ENCODE data around the gene DEFB129. TPM values are rescaled to one million over a fixed set of nuclear protein-coding genes. Genes with fewer than 3 reads are reported as not detected.

Gene DEFB129
- total RNA-seq, 1 experiment from 2014 or later: not detected

- CTCF ChIA-PET: no interaction called here
- Mint-ChIP-seq H3K36me3 (no peaks in the 10 kb centered on the region), H3K27me3 (ENCODE audit: low read depth) (peaks cover 97% of the 10 kb centered on the region), H3K4me1 (no peaks in the 10 kb centered on the region), H3K27ac (no peak overlapping the region), H3K9me3 (no peaks in the 10 kb centered on the region), H3K4me3 (no peak overlapping the region)
- TF ChIP-seq ATF1 (CRISPR knock-in tag; IDR thresholded peaks at IDR 0.05) (no peak), TP53 (CRISPR knock-in tag; IDR thresholded peaks at IDR 0.05) (no peak), KAT7 (CRISPR knock-in tag; IDR thresholded peaks at IDR 0.05; ENCODE audit: borderline replicate concordance) (no peak), ZNF219 (CRISPR knock-in tag; IDR thresholded peaks at IDR 0.05; ENCODE audit: borderline replicate concordance) (no peak), EMX1 (CRISPR knock-in tag; IDR thresholded peaks at IDR 0.05) (no peak), OVOL2 (CRISPR knock-in tag; IDR thresholded peaks at IDR 0.05; ENCODE audit: borderline replicate concordance) (no peak), USF2 (CRISPR knock-in tag; IDR thresholded peaks at IDR 0.05) (no peak), ZNF512 (CRISPR knock-in tag; IDR thresholded peaks at IDR 0.05; ENCODE audit: borderline replicate concordance) (no peak), TEAD1 (CRISPR knock-in tag; IDR thresholded peaks at IDR 0.05) (no peak), TCF7 (CRISPR knock-in tag; IDR thresholded peaks at IDR 0.05; ENCODE audit: low read depth) (no peak), ZNF396 (CRISPR knock-in tag; IDR thresholded peaks at IDR 0.05; ENCODE audit: borderline replicate concordance) (no peak), RELA (CRISPR knock-in tag; IDR thresholded peaks at IDR 0.05; ENCODE audit: borderline replicate concordance) (no peak), E2F1 (CRISPR knock-in tag; IDR thresholded peaks at IDR 0.05) (no peak)
- no peak for DNase-seq (ENCODE audit: low spot score)
- ATAC-seq: no peak
- POLR2A ChIA-PET: no interaction called here
These were observed 10.4 kb downstream of the DEFB129 start for GRCh38 chr20:237489-237888.

GRCh38 chr20:237929-238328 is 10.9 kb downstream of the DEFB129 start:
- Mint-ChIP-seq H3K36me3 (no peaks in the 10 kb centered on the region), H3K4me1 (no peaks in the 10 kb centered on the region), H3K4me3 (no peak overlapping the region), H3K27ac (no peak overlapping the region), H3K9me3 (no peaks in the 10 kb centered on the region), H3K27me3 (ENCODE audit: low read depth) (peaks cover 97% of the 10 kb centered on the region)
- ChIA-PET CTCF (no interaction called here), POLR2A (no interaction called here)
- no peak for TF ChIP-seq ARID4B (CRISPR knock-in tag; IDR thresholded peaks at IDR 0.05; ENCODE audit: borderline replicate concordance)
- no peak for TF ChIP-seq NFATC4 (CRISPR knock-in tag; IDR thresholded peaks at IDR 0.05)
- no peak for TF ChIP-seq ATF3 (CRISPR knock-in tag; conservative IDR thresholded peaks at IDR 0.05)
- TF ChIP-seq FOXP4 (CRISPR knock-in tag; IDR thresholded peaks at IDR 0.05): no peak
- no peak for TF ChIP-seq JUN (CRISPR knock-in tag; IDR thresholded peaks at IDR 0.05)
- TF ChIP-seq MYBL2 (CRISPR knock-in tag; IDR thresholded peaks at IDR 0.05): no peak
- TF ChIP-seq ZNF423 (CRISPR knock-in tag; IDR thresholded peaks at IDR 0.05): no peak
- TF ChIP-seq AR (CRISPR knock-in tag; IDR thresholded peaks at IDR 0.05): no peak
- TF ChIP-seq E2F5 (CRISPR knock-in tag; IDR thresholded peaks at IDR 0.05): no peak
- DNase-seq (ENCODE audit: low spot score): no peak
- ATAC-seq: no peak

Measured in WTC11 (cell line).